Measurements from ENCODE around the gene TCF23. TPM values are rescaled to one million over a fixed set of nuclear protein-coding genes. Genes with fewer than 3 reads are reported as not detected.

The TCF23 gene
- not detected in 2 replicates for total RNA-seq

DNA sequence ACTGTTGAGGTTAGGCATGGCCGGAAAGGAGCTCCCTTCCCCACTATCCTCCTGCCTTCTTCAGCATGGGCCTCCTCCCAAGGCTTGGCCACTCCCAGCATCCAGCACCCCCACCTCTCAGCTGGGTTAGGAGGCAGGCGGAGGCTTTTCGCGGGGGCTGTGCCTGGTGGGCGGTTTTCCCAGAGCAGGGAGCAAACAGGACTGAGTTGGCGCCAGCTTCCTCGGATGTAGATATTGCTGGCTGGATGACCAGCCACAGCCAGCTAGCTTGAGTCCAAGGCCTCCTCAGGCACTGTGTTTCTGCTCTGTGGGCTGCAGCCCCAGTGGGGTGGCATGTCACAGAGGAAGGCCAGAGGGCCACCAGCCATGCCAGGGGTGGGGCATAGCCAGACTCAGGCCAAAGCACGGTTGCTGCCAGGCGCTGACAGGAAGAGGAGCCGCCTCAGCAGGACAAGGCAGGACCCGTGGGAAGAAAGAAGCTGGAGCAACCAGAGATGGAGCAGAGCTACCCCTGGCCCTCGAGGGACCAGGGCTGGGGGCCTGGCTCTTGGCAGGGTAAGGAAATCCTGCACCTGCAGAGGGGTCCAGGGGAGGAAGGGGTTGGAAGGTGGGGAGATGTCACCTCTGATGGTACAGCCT is at the start of gene TCF23:
Gene TCF23, plus strand, starts transcription at position 204 of the 639 bp plus-strand sequence. Its CDS starts 130 bp downstream, at position 334.

GRCh38 chr2:27118525-27119329 is 30.1 kb upstream of the TCF23 start, which contains the start of gene CGREF1:
Gene CGREF1 (minus strand): TSS chr2:27119128. CDS start chr2:27104366, 14,762 bp downstream.

DNA sequence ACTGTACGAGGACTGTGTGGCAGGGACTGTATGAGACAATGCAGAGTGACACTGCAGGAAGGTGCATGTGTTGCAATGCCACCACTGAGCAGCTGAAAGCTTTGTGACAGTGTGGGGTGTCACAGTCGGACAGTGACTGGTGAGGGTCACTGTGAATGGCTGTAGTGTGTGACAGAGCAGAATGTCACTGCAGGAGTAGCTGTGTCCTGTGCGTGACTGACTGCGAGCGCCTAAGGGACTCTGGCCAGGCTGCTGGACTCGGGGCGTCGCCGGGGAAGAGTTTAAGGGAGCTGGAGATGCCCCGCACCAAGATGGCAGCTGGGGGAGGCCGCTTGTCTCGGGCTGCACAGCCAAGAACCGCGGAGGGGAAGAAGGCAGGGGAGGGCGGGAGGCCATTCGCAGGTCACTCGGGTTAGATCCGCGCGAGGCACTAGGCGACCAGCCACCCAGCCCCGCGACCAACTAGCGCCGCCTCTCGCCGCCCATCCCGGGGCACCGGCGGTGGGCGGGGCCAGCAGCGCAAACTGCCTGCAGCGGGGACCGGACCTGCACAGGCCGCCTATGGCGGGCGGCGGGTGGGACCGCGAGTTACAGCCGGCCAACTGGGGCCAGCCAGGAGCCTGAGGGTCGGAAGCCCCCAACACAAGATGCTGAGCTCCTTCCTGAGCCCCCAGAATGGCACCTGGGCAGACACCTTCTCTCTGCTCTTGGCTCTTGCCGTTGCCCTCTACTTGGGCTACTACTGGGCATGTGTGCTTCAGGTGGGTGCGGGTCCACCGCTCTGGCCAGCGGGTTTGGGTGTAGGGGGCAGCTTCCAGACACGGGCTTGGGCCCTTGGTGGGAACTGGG is 25.3 kb upstream of the TCF23 start, which contains the start of gene ABHD1:
Gene ABHD1, plus strand, starts transcription at position 514 of the 849 bp plus-strand sequence. Its CDS starts 134 bp downstream, at position 648.

DNA sequence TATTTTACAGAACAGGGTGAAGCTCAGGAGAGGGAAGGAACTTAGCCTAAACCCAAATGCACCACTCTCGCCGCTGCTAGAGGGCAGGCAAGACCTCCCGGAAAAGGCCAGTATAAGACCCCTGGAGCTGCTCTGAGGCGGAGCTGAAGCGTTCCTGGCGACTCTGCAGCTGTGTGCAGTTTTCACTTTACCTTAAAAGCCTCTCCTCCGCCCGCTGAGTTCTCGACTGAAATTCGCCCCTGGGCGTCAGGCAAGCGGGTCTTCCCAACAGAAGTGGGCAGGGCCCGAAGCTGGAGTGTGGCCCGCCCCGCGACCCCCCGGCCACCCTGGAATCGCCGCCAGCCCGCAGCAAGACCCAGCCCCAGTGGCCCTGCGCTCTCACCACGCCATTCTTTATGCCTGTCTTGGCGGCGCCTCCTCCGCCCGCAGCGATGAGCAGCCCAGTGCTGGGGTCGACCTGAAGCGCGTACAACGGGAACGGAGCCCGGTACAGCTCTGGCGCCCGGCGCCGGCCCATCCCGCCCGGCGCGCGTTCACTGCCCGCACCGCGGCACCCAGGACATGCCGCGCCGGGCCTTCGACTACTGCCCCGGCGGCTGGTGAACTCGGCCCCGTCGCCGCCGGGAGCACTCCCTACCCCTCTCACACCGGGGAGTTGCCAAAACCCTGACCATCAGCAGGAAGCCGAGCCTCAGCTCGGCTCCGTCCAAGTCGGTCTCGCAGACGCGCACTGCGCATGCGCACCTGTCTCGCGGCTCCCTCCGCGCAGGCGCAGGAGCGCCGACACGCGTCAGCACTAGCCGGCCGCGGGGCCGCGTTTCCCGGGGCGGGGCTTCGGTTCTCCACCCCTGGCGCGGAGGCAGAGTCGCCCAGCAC is 14.7 kb upstream of the TCF23 start, which contains the start of gene PREB:
Gene PREB, minus strand, starts transcription at position 732 of the 876 bp plus-strand sequence. Its CDS starts 215 bp downstream, at position 517.

GRCh38 chr2:27139310-27139709 is 9.5 kb upstream of the TCF23 start, which contains the start of gene PRR30:
Gene PRR30 (minus strand): TSS chr2:27139410. CDS start chr2:27138329, 1,081 bp downstream.

Other genes with a start within 250 kb of the TCF23 start
- gene MAPRE3, start 178.4 kb upstream of the TCF23 start, total RNA-seq = 1.3 and 1.8 TPM in 2 replicates
- gene TMEM214, start 116.0 kb upstream of the TCF23 start, total RNA-seq = 39.8 and 43.1 TPM in 2 replicates
- 22.6 and 24.2 TPM in 2 replicates for gene AGBL5, start 97.3 kb upstream of the TCF23 start, total RNA-seq
- 475 and 505 TPM in 2 replicates for gene OST4, start 77.3 kb upstream of the TCF23 start, total RNA-seq
- gene EMILIN1, start 70.4 kb upstream of the TCF23 start, total RNA-seq = 188 and 191 TPM in 2 replicates
- gene KHK, start 62.2 kb upstream of the TCF23 start, total RNA-seq = 3.2 and 3.6 TPM in 2 replicates
- gene CGREF1, start 29.9 kb upstream of the TCF23 start, total RNA-seq = 1.5 and 2.2 TPM in 2 replicates
- gene ABHD1, start 25.2 kb upstream of the TCF23 start, total RNA-seq = not detected in 2 replicates
- 57.3 and 57.7 TPM in 2 replicates for gene PREB, start 14.4 kb upstream of the TCF23 start, total RNA-seq
- gene PRR30, start 9.6 kb upstream of the TCF23 start, total RNA-seq = not detected in 2 replicates
- 224 and 227 TPM in 2 replicates for gene ATRAID, start 63.0 kb downstream of the TCF23 start, total RNA-seq
- 27.1 and 28.2 TPM in 2 replicates for gene SLC5A6, start 63.3 kb downstream of the TCF23 start, total RNA-seq
- gene CAD, start 68.4 kb downstream of the TCF23 start, total RNA-seq = 58.7 and 59.6 TPM in 2 replicates
- 0.15 and 0.34 TPM in 2 replicates for gene SLC30A3, start 114.0 kb downstream of the TCF23 start, total RNA-seq
- gene DNAJC5G, start 126.4 kb downstream of the TCF23 start, total RNA-seq = not detected in 2 replicates
- 0.17 TPM in 1 of 2 replicates, not detected in the other for gene TRIM54, start 133.4 kb downstream of the TCF23 start, total RNA-seq
- gene UCN, start 159.4 kb downstream of the TCF23 start, total RNA-seq = 0.15 and 0.84 TPM in 2 replicates
- 115 and 122 TPM in 2 replicates for gene MPV17, start 174.1 kb downstream of the TCF23 start, total RNA-seq
- 36.0 and 37.2 TPM in 2 replicates for gene GTF3C2, start 207.8 kb downstream of the TCF23 start, total RNA-seq
- 37.5 and 39.2 TPM in 2 replicates for gene EIF2B4, start 221.3 kb downstream of the TCF23 start, total RNA-seq
- 148 and 149 TPM in 2 replicates for gene SNX17, start 221.6 kb downstream of the TCF23 start, total RNA-seq
- gene ZNF513, start 231.7 kb downstream of the TCF23 start, total RNA-seq = 5.8 and 9.1 TPM in 2 replicates

Data from bronchus fibroblast of lung (primary cell).